Endodermal cell (in vitro differentiated cells): Measurements from ENCODE around the gene TRAF3. TPM values are rescaled to one million over a fixed set of nuclear protein-coding genes. Genes with fewer than 3 reads are reported as not detected.
A peak's percentile ranks its signal among the peaks of the same experiment; 100 is the strongest.

Experiments
- DNase-seq: peaks from one replicate; pipeline ENCODE4 v3.0.0-alpha.2; 2017
- H3K27ac ChIP-seq: 2 replicates; pipeline ENCODE4 v1.5.1; 2013; ENCODE audit warnings: mild to moderate bottlenecking, low read depth, low read length, moderate library complexity
- H3K27me3 ChIP-seq: 2 replicates; pipeline ENCODE4 v1.6.1; 2013; ENCODE audit warnings: mild to moderate bottlenecking, low read length, moderate library complexity; ENCODE audit not compliant: insufficient read depth, control insufficient read depth, poor library complexity, severe bottlenecking
- H3K36me3 ChIP-seq: 2 replicates; pipeline ENCODE4 v1.7.0; 2013; ENCODE audit warnings: mild to moderate bottlenecking, low read length, moderate library complexity; ENCODE audit not compliant: control insufficient read depth, insufficient read depth
- H3K4me1 ChIP-seq: one replicate; pipeline ENCODE4 v1.7.0; 2013; ENCODE audit warnings: low read length; ENCODE audit not compliant: control insufficient read depth, insufficient read depth
- H3K4me3 ChIP-seq: 2 replicates; pipeline ENCODE4 v1.5.1; 2013; ENCODE audit warnings: mild to moderate bottlenecking, low read length, moderate library complexity
- H3K9ac ChIP-seq: 2 replicates; pipeline ENCODE4 v1.6.1; 2013; ENCODE audit warnings: mild to moderate bottlenecking, low read length, moderate library complexity; ENCODE audit not compliant: poor library complexity, severe bottlenecking; ENCODE audit errors: extremely low read depth
- H3K9me3 ChIP-seq: 2 replicates; pipeline ENCODE4 v1.6.1; 2013; ENCODE audit warnings: mild to moderate bottlenecking, low read length, moderate library complexity; ENCODE audit not compliant: control insufficient read depth
- H3K27ac Mint-ChIP-seq: 2 replicates; pipeline ENCODE4 v1.8.0; 2020; ENCODE audit warnings: mixed read lengths
- H3K27me3 Mint-ChIP-seq: 2 replicates; pipeline ENCODE4 v1.8.0; 2021; ENCODE audit warnings: mild to moderate bottlenecking, mixed read lengths; ENCODE audit not compliant: insufficient read depth
- H3K36me3 Mint-ChIP-seq: 2 replicates; pipeline ENCODE4 v1.8.0; 2020; ENCODE audit warnings: low read depth, mixed read lengths
- H3K4me1 Mint-ChIP-seq: 2 replicates; pipeline ENCODE4 v1.8.0; 2020; ENCODE audit warnings: mixed read lengths
- H3K4me3 Mint-ChIP-seq: 2 replicates; pipeline ENCODE4 v1.8.0; 2020; ENCODE audit warnings: mild to moderate bottlenecking, moderate library complexity, mixed read lengths
- H3K9me3 Mint-ChIP-seq: 2 replicates; pipeline ENCODE4 v1.8.0; 2020; ENCODE audit warnings: mild to moderate bottlenecking, mixed read lengths
- WGBS, 2 experiments: methylation state at CpG; one replicate each; pipeline versions ENCODE4 v1.1.5 to v1.1.7; 2013; ENCODE audit warnings: missing lambda C conversion rate in 2 of 2, mixed read lengths in 1 of 2; ENCODE audit not compliant: insufficient coverage in 1 of 2, insufficient read length in 1 of 2; 5-methylcytosine and 5-hydroxymethylcytosine counted together
- total RNA-seq, 2 donors: library from RNA; stranded (reverse); fragmentation: NEBNext Ultra II Directional in 1 of 2; extraction: Animal tissue kit (Norgen Biotek cat#: 25700) in 1 of 2; gene quantifications; 2 replicates in 1 of 2; 3 replicates in 1 of 2; pipeline ENCODE4 v1.2.1, GENCODE V29; 2021
- TF ChIP-seq, protein P1 (sequence below): fragments of 200-600 bp; sonication (generic); conservative IDR thresholded peaks from 2 replicates; pipeline ENCODE4 v1.5.0; 2021; ENCODE audit warnings: antibody characterized with exemption, mild to moderate bottlenecking

The TRAF3 gene
- total RNA-seq, 2 donors from 2014 or later: 16.7 to 23.8 TPM

DNA sequence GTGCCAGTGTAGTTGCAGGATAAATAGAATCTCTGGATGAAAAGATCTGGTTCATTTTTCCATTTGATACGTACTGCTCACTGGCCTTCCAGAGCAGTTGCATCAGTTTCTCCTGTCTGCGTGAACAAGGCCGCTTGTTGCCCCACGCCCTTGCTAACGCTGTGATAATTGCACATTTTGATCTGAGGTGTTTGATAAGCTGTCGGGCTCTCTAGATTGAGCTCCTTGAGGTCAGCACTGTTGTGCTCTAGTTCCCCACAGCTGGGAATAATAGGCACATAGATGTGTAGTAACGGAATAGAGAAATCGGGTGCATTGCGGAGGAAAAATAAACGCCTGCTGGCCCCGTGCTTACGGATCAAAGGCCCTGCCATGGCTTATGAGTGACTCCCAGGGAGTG lies 42.8 kb upstream of the TRAF3 start:
- no peaks in the 10 kb centered on the region for H3K9me3 Mint-ChIP-seq
- no peaks in the 10 kb centered on the region for H3K4me1 Mint-ChIP-seq
- no peak overlapping the region for H3K27ac ChIP-seq
- H3K36me3 Mint-ChIP-seq: peaks cover 36% of the 10 kb centered on the region
- H3K27ac Mint-ChIP-seq: no peak overlapping the region
- peak; percentile 25 for DNase-seq
- no peak overlapping the region for H3K9ac ChIP-seq
- H3K4me3 Mint-ChIP-seq: no peak overlapping the region
- no peaks in the 10 kb centered on the region for H3K4me1 ChIP-seq
- TF ChIP-seq, protein P1, sequence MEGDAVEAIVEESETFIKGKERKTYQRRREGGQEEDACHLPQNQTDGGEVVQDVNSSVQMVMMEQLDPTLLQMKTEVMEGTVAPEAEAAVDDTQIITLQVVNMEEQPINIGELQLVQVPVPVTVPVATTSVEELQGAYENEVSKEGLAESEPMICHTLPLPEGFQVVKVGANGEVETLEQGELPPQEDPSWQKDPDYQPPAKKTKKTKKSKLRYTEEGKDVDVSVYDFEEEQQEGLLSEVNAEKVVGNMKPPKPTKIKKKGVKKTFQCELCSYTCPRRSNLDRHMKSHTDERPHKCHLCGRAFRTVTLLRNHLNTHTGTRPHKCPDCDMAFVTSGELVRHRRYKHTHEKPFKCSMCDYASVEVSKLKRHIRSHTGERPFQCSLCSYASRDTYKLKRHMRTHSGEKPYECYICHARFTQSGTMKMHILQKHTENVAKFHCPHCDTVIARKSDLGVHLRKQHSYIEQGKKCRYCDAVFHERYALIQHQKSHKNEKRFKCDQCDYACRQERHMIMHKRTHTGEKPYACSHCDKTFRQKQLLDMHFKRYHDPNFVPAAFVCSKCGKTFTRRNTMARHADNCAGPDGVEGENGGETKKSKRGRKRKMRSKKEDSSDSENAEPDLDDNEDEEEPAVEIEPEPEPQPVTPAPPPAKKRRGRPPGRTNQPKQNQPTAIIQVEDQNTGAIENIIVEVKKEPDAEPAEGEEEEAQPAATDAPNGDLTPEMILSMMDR: no peak
- peaks cover 6% of the 10 kb centered on the region for H3K36me3 ChIP-seq
- no peaks in the 10 kb centered on the region for H3K9me3 ChIP-seq
- no peaks in the 10 kb centered on the region for H3K27me3 Mint-ChIP-seq
- H3K4me3 ChIP-seq: no peak overlapping the region
- no peaks in the 10 kb centered on the region for H3K27me3 ChIP-seq
- 95 to 97% methylated on average over 12 of the region's 12 CpGs for WGBS, 2 experiments

DNA sequence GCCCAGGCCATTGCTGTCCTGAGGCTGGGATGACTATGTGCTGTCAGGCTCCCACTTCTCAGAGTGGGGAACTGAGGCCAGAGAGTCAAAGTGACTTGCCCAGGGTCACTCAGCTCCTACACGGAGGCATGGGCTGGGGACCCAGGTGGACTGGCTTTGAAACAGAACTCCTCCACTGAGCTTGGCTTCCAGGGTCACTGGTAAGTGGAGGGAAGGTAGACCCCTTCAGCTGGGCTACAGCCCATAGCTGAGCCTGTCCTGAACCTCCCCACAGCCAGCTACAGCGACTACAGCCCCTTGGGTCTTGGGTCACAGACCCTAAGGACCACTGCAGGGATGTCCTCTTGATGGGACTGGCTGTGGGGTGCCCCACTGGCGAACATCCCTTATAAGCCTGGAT lies 40.3 kb upstream of the TRAF3 start:
- H3K4me1 Mint-ChIP-seq: no peaks in the 10 kb centered on the region
- H3K36me3 Mint-ChIP-seq: peaks cover 34% of the 10 kb centered on the region
- H3K36me3 ChIP-seq: no peaks in the 10 kb centered on the region
- peaks cover 6% of the 10 kb centered on the region for H3K9me3 ChIP-seq
- peak; percentile 33 for DNase-seq
- no peaks in the 10 kb centered on the region for H3K27me3 ChIP-seq
- H3K27ac ChIP-seq: no peak overlapping the region
- H3K4me1 ChIP-seq: no peaks in the 10 kb centered on the region
- H3K4me3 Mint-ChIP-seq: no peak overlapping the region
- 89 to 93% methylated on average over 3 of the region's 3 CpGs for WGBS, 2 experiments
- H3K27me3 Mint-ChIP-seq: no peaks in the 10 kb centered on the region
- H3K9ac ChIP-seq: no peak overlapping the region
- TF ChIP-seq, protein P1: no peak
- H3K27ac Mint-ChIP-seq: peak overlapping the region; percentile 58
- no peak overlapping the region for H3K4me3 ChIP-seq
- peaks cover 15% of the 10 kb centered on the region for H3K9me3 Mint-ChIP-seq

DNA sequence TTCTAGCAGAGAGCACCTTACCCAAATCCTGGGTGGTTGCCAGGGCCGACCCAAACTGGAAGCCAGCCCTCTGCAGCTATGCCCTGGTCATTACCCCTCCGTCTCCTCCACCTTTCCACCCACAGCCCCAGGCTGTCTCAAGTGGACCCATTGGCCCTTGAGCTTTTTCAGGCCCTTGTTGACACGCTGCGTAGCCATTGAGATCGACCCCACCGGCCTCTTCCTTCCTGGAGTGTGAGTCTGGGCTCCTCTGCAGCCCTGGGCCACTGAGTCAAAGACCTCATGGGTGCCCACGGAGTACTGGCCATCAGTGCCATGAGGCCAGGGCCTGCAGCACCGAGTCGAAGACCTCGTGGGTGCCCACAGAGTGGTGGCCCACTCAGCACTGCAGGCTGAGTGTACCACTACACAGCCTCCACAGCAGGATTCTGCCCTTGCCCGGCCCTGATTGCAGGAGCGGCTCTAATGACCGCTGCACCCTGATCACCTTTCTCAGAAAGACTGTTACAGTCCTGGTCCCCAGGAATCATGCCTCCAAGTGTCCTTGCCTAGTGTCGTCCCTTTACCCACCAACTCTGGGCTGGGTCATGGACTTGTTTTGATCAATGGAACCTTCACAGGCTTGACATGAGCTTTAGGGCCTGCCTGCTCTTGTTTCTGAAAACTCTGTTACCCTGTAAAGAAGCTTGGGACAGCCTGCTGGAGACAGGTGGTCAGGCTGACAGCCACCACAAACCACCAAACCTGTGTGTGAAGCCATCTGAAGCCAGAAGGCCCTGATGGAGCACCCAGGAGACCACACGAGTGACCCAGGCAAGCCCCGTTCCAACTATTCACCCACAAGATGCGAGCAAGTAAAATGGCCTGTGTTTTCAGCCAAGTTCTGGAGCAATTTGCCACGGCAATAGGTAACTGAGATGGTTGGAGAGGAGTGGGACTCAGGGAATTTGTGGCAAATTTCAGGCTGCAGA lies 39.6 kb upstream of the TRAF3 start:
- TF ChIP-seq, protein P1: no peak
- Mint-ChIP-seq H3K36me3 (peaks cover 31% of the 10 kb centered on the region), H3K4me3 (no peak overlapping the region), H3K27ac (peak overlapping the region; percentile 58), H3K9me3 (peaks cover 18% of the 10 kb centered on the region), H3K4me1 (no peaks in the 10 kb centered on the region), H3K27me3 (no peaks in the 10 kb centered on the region)
- Histone ChIP-seq H3K9me3 (peaks cover 6% of the 10 kb centered on the region), H3K36me3 (no peaks in the 10 kb centered on the region), H3K27me3 (no peaks in the 10 kb centered on the region), H3K4me3 (no peak overlapping the region), H3K27ac (no peak overlapping the region), H3K4me1 (no peaks in the 10 kb centered on the region), H3K9ac (no peak overlapping the region)
- no peak for DNase-seq
- 94 to 95% methylated on average over 11 to 18 of the region's 18 CpGs for WGBS, 2 experiments
